ENCODE data around the gene JMJD1C.

DNA sequence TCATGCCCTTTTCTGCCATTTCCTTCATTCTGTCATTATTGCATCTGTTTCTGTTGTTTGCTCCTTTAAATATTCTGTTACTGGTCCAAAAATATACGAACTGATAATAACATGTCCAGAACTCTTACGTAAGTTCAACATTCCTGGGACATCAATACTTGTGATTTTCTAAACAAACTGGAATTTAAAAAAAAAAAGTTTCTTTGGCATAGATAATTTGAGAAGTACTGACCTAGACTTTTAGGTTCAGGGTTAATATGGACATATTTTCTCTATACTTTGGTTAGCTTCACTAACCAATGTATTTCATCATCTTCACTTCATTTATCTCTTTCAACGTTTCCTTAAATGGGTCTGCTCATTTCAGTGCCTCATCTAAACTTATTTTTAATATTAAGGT, 147.3 kb downstream of the JMJD1C start:
- TF ChIP-seq POLR2AphosphoS5 (IDR thresholded peaks at IDR 0.05; ENCODE audit: insufficient read depth in 1 of 2, low read depth in 1 of 2) (no peak), POLR2A (IDR thresholded peaks at IDR 0.05) (no peak)
- TF ChIP-seq, protein P1, sequence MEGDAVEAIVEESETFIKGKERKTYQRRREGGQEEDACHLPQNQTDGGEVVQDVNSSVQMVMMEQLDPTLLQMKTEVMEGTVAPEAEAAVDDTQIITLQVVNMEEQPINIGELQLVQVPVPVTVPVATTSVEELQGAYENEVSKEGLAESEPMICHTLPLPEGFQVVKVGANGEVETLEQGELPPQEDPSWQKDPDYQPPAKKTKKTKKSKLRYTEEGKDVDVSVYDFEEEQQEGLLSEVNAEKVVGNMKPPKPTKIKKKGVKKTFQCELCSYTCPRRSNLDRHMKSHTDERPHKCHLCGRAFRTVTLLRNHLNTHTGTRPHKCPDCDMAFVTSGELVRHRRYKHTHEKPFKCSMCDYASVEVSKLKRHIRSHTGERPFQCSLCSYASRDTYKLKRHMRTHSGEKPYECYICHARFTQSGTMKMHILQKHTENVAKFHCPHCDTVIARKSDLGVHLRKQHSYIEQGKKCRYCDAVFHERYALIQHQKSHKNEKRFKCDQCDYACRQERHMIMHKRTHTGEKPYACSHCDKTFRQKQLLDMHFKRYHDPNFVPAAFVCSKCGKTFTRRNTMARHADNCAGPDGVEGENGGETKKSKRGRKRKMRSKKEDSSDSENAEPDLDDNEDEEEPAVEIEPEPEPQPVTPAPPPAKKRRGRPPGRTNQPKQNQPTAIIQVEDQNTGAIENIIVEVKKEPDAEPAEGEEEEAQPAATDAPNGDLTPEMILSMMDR (IDR thresholded peaks at IDR 0.05) = no peak
